ES-I3 (cell line): ENCODE measurements around the gene CTNND2.

ENCODE experiments used
- H3K36me3 ChIP-seq: 2 replicates; pipeline ENCODE4 v1.6.1; 2013; ENCODE audit warnings: mild to moderate bottlenecking, low read length, control low read depth, moderate library complexity; ENCODE audit not compliant: insufficient read depth
- H3K4me1 ChIP-seq: 2 replicates; pipeline ENCODE4 v1.6.1; 2013; ENCODE audit warnings: mild to moderate bottlenecking, control low read depth, low read length; ENCODE audit not compliant: insufficient read depth
- H3K9ac ChIP-seq: 2 replicates; pipeline ENCODE4 v1.6.1; 2013; ENCODE audit warnings: low read depth, mild to moderate bottlenecking, low read length, moderate library complexity
- H3K9me3 ChIP-seq: 2 replicates; pipeline ENCODE4 v1.6.1; 2013; ENCODE audit warnings: mild to moderate bottlenecking, low read length, moderate library complexity; ENCODE audit not compliant: control insufficient read depth, insufficient read depth

CTNND2 gene

GRCh38 chr5:10941900-10942299 lies 962.3 kb downstream of the CTNND2 start:
- H3K9ac ChIP-seq = no peak overlapping the region
- H3K9me3 ChIP-seq = no peaks in the 10 kb centered on the region
- no peaks in the 10 kb centered on the region for H3K4me1 ChIP-seq
- no peaks in the 10 kb centered on the region for H3K36me3 ChIP-seq

GRCh38 chr5:10936081-10936855 lies 968.0 kb downstream of the CTNND2 start:
- no peaks in the 10 kb centered on the region for H3K9me3 ChIP-seq
- no peak overlapping the region for H3K9ac ChIP-seq
- H3K4me1 ChIP-seq = no peaks in the 10 kb centered on the region
- no peaks in the 10 kb centered on the region for H3K36me3 ChIP-seq

- H3K4me1 ChIP-seq = no peaks in the 10 kb centered on the region
- H3K9ac ChIP-seq = no peak overlapping the region
- no peaks in the 10 kb centered on the region for H3K9me3 ChIP-seq
- no peaks in the 10 kb centered on the region for H3K36me3 ChIP-seq
These were observed 968.7 kb downstream of the CTNND2 start for GRCh38 chr5:10935536-10935935.

GRCh38 chr5:10934783-10935355 lies 969.4 kb downstream of the CTNND2 start:
- Histone ChIP-seq H3K9me3 (no peaks in the 10 kb centered on the region), H3K9ac (no peak overlapping the region), H3K36me3 (no peaks in the 10 kb centered on the region), H3K4me1 (no peaks in the 10 kb centered on the region)

- Histone ChIP-seq H3K9ac (no peak overlapping the region), H3K9me3 (no peaks in the 10 kb centered on the region), H3K4me1 (no peaks in the 10 kb centered on the region), H3K36me3 (no peaks in the 10 kb centered on the region)
These were observed 971.1 kb downstream of the CTNND2 start for GRCh38 chr5:10933121-10933520.

GRCh38 chr5:10932426-10932825 lies 971.8 kb downstream of the CTNND2 start:
- no peaks in the 10 kb centered on the region for H3K9me3 ChIP-seq
- no peaks in the 10 kb centered on the region for H3K4me1 ChIP-seq
- H3K9ac ChIP-seq = no peak overlapping the region
- H3K36me3 ChIP-seq = no peaks in the 10 kb centered on the region

- Histone ChIP-seq H3K4me1 (no peaks in the 10 kb centered on the region), H3K9me3 (no peaks in the 10 kb centered on the region), H3K36me3 (no peaks in the 10 kb centered on the region), H3K9ac (no peak overlapping the region)
These were observed 976.6 kb downstream of the CTNND2 start for GRCh38 chr5:10927608-10928007.

- no peaks in the 10 kb centered on the region for H3K9me3 ChIP-seq
- H3K4me1 ChIP-seq = no peaks in the 10 kb centered on the region
- no peaks in the 10 kb centered on the region for H3K36me3 ChIP-seq
- H3K9ac ChIP-seq = no peak overlapping the region
These were observed 980.9 kb downstream of the CTNND2 start for GRCh38 chr5:10923310-10923709.
